RWPE2 (cell line): ENCODE results near the gene STARD13.
A peak's percentile ranks its signal among the peaks of the same experiment; 100 is the strongest.
"Not testable (repeated sequence)": the region's sequence is repeated elsewhere in the genome, so short reads cannot be mapped to it uniquely, and the experiment has no call there.

Experiments
- ATAC-seq: fragments of 200-7000 bp; cut with Tn5 transposase; 3 replicates; pipeline ENCODE4 v1.9.1; 2021; ENCODE audit warnings: low read depth
- DNase-seq: peaks from one replicate; pipeline ENCODE4 v3.0.0-alpha.2; 2020; ENCODE audit warnings: low spot score
- H3K27ac ChIP-seq: fragments of 450-650 bp; 2 replicates; pipeline ENCODE4 v1.5.1; 2017; ENCODE audit warnings: mild to moderate bottlenecking; ENCODE audit not compliant: poor library complexity, severe bottlenecking
- H3K27me3 ChIP-seq: fragments of 250-450 bp; sonication (Bioruptor Pico); 2 replicates; pipeline ENCODE4 v1.5.1; 2021; ENCODE audit warnings: mild to moderate bottlenecking, moderate library complexity; ENCODE audit not compliant: insufficient read depth, poor library complexity, severe bottlenecking
- H3K36me3 ChIP-seq: fragments of 250-450 bp; sonication (Bioruptor Pico); 2 replicates; pipeline ENCODE4 v1.5.1; 2020; ENCODE audit warnings: low read depth, mild to moderate bottlenecking, moderate library complexity
- H3K4me1 ChIP-seq: fragments of 250-450 bp; sonication (Bioruptor Pico); 2 replicates; pipeline ENCODE4 v1.5.1; 2021; ENCODE audit warnings: mild to moderate bottlenecking, moderate library complexity; ENCODE audit not compliant: insufficient read depth, poor library complexity, severe bottlenecking
- H3K4me3 ChIP-seq: fragments of 250-450 bp; sonication (Bioruptor Pico); 2 replicates; pipeline ENCODE4 v1.5.1; 2021; ENCODE audit warnings: mild to moderate bottlenecking, moderate library complexity; ENCODE audit not compliant: severe bottlenecking
- H3K9me3 ChIP-seq: fragments of 250-450 bp; sonication (Bioruptor Pico); 2 replicates; pipeline ENCODE4 v1.5.1; 2021; ENCODE audit warnings: mild to moderate bottlenecking, moderate library complexity; ENCODE audit not compliant: severe bottlenecking
- TF ChIP-seq, protein P1 (sequence below): fragments of 450-650 bp; IDR thresholded peaks from one replicate; pipeline ENCODE4 v1.5.1; 2017; ENCODE audit warnings: mild to moderate bottlenecking, moderate library complexity; ENCODE audit not compliant: poor library complexity, severe bottlenecking

Gene STARD13

DNA sequence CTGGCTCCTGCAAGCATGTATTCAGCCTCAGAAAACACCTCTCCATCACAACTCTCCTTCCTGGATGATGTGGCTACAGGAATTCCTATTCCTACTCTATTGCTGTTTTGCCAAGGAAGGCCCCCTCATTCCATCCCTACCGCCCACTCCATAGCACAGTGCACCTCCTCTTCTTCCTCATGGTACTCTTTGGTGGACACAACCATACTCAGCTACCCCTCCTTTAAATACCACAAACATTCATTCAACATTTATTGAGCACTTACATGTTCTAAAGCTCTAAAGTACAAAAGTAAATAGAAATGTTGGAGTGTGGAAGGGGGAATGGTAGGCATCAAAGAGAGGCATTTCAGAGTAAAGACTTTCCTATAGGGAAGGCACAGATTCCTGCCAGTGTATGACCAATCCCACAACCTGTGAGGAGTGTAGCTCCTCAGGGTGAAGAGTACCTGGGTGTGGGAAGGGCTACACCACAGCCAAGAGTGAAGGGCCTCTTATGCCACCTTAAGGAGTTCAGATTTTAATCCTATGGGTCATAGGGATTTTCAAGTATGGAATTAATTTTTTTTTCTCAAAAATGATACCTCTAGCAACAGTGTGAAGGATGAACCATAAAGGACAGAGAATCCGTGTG is 42.5 kb downstream of the STARD13 start:
- Histone ChIP-seq H3K27ac (no peak overlapping the region), H3K36me3 (peaks cover 18% of the 10 kb centered on the region), H3K9me3 (no peaks in the 10 kb centered on the region), H3K4me1 (no peaks in the 10 kb centered on the region), H3K27me3 (no peaks in the 10 kb centered on the region), H3K4me3 (no peak overlapping the region)
- ATAC-seq (no peak), DNase-seq (no peak)
- TF ChIP-seq, protein P1, sequence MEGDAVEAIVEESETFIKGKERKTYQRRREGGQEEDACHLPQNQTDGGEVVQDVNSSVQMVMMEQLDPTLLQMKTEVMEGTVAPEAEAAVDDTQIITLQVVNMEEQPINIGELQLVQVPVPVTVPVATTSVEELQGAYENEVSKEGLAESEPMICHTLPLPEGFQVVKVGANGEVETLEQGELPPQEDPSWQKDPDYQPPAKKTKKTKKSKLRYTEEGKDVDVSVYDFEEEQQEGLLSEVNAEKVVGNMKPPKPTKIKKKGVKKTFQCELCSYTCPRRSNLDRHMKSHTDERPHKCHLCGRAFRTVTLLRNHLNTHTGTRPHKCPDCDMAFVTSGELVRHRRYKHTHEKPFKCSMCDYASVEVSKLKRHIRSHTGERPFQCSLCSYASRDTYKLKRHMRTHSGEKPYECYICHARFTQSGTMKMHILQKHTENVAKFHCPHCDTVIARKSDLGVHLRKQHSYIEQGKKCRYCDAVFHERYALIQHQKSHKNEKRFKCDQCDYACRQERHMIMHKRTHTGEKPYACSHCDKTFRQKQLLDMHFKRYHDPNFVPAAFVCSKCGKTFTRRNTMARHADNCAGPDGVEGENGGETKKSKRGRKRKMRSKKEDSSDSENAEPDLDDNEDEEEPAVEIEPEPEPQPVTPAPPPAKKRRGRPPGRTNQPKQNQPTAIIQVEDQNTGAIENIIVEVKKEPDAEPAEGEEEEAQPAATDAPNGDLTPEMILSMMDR: no peak

DNA sequence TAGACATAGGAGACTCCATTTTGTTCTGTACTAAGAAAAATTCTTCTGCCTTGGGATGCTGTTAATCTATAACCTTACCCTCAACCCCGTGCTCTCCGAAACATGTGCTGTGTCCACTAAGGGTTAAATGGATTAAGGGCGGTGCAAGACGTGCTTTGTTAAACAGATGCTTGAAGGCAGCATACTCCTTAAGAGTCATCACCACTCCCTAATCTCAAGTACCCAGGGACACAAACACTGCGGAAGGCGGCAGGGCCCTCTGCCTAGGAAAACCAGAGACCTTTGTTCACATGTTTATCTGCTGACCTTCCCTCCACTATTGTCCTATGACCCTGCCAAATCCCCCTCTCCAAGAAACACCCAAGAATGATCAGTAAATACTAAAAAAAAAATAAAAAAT is 43.2 kb downstream of the STARD13 start:
- not testable (repeated sequence) for ATAC-seq, H3K4me1 ChIP-seq, DNase-seq, H3K9me3 ChIP-seq, H3K27ac ChIP-seq, H3K4me3 ChIP-seq, H3K27me3 ChIP-seq
- peaks cover 11% of the 10 kb centered on the region for H3K36me3 ChIP-seq

DNA sequence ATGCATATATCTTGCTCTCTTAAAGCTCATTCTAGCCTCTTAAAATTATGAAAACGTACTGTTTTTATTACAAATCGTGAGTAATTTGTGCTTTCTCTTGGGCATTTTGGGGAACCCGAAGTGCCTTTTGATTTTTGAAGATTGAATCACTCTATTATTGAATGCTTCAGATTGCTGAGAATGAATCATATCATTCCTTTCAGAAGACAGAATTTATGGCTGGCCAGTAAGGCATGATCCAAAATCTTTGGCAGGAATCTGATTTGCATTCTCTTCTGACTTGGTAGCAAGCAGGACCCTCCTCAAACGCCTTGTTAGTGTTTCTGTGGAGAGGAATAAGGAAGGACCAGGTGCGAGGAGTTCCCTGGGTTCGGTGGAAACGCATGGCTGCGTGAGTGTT is 49.5 kb downstream of the STARD13 start:
- Histone ChIP-seq H3K27me3 (no peaks in the 10 kb centered on the region), H3K27ac (peak overlapping the region; percentile 99), H3K36me3 (peaks cover 28% of the 10 kb centered on the region), H3K4me1 (peaks cover 40% of the 10 kb centered on the region), H3K9me3 (no peaks in the 10 kb centered on the region), H3K4me3 (no peak overlapping the region)
- TF ChIP-seq, protein P1: no peak
- no peak for DNase-seq
- peak; percentile 85 for ATAC-seq

DNA sequence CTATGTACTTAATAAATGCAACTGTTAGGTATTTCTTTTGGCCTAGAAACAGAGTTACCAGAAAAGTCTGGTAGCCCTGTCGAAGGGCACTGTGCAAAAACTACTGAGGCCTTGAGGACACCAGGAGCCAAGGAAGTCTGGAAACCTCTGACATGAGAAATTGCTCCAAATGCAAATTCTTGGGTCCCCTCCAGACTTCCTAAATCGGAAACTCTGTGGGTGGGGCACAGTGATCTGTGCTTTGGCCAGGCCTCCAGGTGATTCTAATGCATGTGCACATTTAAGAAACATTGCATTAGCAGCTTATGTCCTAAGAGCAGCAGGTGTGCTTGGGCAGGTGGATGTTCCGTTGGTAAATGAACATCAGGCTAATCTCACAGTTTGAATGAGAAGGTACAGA is 50.0 kb downstream of the STARD13 start:
- Histone ChIP-seq H3K27me3 (no peaks in the 10 kb centered on the region), H3K4me1 (peaks cover 45% of the 10 kb centered on the region), H3K9me3 (no peaks in the 10 kb centered on the region), H3K4me3 (no peak overlapping the region), H3K27ac (peak overlapping the region; percentile 99), H3K36me3 (peaks cover 25% of the 10 kb centered on the region)
- no peak for DNase-seq
- peak; percentile 66 for ATAC-seq
- TF ChIP-seq, protein P1: no peak

DNA sequence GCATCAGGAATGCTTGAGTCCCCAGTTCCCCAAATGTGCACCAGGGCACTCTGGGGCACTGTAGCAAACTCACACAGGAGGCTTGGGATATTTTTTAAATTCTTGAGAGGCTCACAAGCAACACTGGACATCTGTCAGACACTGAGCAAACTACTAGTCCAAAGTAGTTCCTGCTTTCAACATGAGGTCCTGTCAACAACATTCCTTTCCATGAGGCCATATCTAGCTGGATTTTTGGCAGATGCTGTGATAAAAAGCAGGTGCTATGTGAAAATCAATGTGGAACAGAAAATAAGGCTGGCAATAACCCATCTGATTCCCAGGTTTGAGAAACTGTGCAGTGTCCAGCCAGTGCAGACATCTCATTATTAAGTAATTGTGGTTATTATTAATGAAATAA is 50.5 kb downstream of the STARD13 start:
- TF ChIP-seq, protein P1: no peak
- Histone ChIP-seq H3K36me3 (peaks cover 25% of the 10 kb centered on the region), H3K27ac (peak overlapping the region; percentile 99), H3K4me1 (peaks cover 50% of the 10 kb centered on the region), H3K9me3 (no peaks in the 10 kb centered on the region), H3K27me3 (no peaks in the 10 kb centered on the region), H3K4me3 (no peak overlapping the region)
- DNase-seq (no peak), ATAC-seq (no peak)
